ENCODE measurements around the gene TMEM117. TPM values are rescaled to one million over a fixed set of nuclear protein-coding genes. Genes with fewer than 3 reads are reported as not detected.

Gene TMEM117
- total and polyA plus RNA-seq, 2 donors (not counting 1 experiment from before 2014, with no cell fraction given) = 2.0 to 10.4 TPM

DNA sequence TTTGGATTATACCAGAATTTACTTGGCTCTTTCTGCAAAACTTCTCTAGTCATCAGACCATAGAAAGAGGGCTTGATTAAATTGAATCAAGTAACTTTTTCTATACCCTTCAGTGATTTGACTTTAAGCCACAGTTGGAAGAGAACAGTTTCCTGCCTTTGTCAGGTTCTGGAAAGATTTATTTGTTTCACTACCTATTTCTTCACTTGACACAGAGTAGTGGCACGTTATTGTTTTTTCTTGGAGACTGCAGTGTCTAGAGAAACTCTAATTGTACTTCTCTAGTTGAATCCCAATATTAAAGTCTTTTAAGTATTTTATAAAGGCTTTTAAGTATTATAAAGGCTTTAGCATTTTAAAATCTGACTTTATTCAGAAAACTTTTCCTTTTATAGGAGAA is 138.1 kb downstream of the TMEM117 start:
- ATAC-seq (ENCODE audit: low read depth) = no peak
- Histone ChIP-seq H2AFZ (ENCODE audit: insufficient read depth, low read depth, low read length, poor library complexity, severe bottlenecking) (no peak overlapping the region), H3K36me3 (replicated peaks in 1 of 2; ENCODE audit: control extremely low read depth in 1 of 2, control insufficient read depth in 1 of 2, extremely low read depth in 1 of 2, insufficient read depth in 2 of 2, low read length in 1 of 2) (no peaks in the 10 kb centered on the region), H3K9ac (ENCODE audit: low read length) (no peak overlapping the region), H3K9me3 (ENCODE audit: control extremely low read depth in 1 of 3, control insufficient read depth in 2 of 3, insufficient read depth in 1 of 3, low read length in 2 of 3) (peaks cover 1 to 5% (median 5%) of the 10 kb centered on the region in 3 donors), H3K27ac (ENCODE audit: low read length in 2 of 2) (no peak overlapping the region), H3K4me2 (replicated peaks; ENCODE audit: low read depth, low read length, poor library complexity, severe bottlenecking) (no peak overlapping the region), H3K4me3 (ENCODE audit: control extremely low read depth in 1 of 5, extremely low read depth in 1 of 5, insufficient read depth in 1 of 5, low read depth in 2 of 5, low read length in 4 of 5) (no peak overlapping the region), H4K20me1 (ENCODE audit: control insufficient read depth, insufficient read depth, low read length, poor library complexity, severe bottlenecking) (no peaks in the 10 kb centered on the region), H3K4me1 (ENCODE audit: control insufficient read depth in 2 of 2, insufficient read depth in 2 of 2, low read length in 2 of 2) (no peaks in the 10 kb centered on the region), H3K79me2 (ENCODE audit: control insufficient read depth, insufficient read depth, low read length) (no peaks in the 10 kb centered on the region), H3K27me3 (replicated peaks in 1 of 4; ENCODE audit: control extremely low read depth in 1 of 4, control insufficient read depth in 3 of 4, insufficient read depth in 4 of 4, low read length in 3 of 4) (no peaks in the 10 kb centered on the region)
- no peak for DNase-seq
- Mint-ChIP-seq H3K4me1 (no peaks in the 10 kb centered on the region), H3K4me3 (no peak overlapping the region), H3K27me3 (no peaks in the 10 kb centered on the region), H3K9me3 (ENCODE audit: insufficient read depth) (peaks cover 7% of the 10 kb centered on the region), H3K27ac (no peak overlapping the region)
- no peak for TF ChIP-seq EZH2 (IDR thresholded peaks at IDR 0.05; ENCODE audit: borderline replicate concordance, insufficient read depth, low read depth, low read length, poor library complexity, severe bottlenecking)
- TF ChIP-seq, protein P1, sequence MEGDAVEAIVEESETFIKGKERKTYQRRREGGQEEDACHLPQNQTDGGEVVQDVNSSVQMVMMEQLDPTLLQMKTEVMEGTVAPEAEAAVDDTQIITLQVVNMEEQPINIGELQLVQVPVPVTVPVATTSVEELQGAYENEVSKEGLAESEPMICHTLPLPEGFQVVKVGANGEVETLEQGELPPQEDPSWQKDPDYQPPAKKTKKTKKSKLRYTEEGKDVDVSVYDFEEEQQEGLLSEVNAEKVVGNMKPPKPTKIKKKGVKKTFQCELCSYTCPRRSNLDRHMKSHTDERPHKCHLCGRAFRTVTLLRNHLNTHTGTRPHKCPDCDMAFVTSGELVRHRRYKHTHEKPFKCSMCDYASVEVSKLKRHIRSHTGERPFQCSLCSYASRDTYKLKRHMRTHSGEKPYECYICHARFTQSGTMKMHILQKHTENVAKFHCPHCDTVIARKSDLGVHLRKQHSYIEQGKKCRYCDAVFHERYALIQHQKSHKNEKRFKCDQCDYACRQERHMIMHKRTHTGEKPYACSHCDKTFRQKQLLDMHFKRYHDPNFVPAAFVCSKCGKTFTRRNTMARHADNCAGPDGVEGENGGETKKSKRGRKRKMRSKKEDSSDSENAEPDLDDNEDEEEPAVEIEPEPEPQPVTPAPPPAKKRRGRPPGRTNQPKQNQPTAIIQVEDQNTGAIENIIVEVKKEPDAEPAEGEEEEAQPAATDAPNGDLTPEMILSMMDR (IDR thresholded peaks at IDR 0.05) = no peak
- ChIA-PET CTCF (no interaction called here), POLR2A (no interaction called here)
- intact Hi-C loops (cut with micrococcal nuclease) = no loop called here
- no CpG with 5 or more reads among the region's 1 CpG for WGBS (ENCODE audit: insufficient coverage)

DNA sequence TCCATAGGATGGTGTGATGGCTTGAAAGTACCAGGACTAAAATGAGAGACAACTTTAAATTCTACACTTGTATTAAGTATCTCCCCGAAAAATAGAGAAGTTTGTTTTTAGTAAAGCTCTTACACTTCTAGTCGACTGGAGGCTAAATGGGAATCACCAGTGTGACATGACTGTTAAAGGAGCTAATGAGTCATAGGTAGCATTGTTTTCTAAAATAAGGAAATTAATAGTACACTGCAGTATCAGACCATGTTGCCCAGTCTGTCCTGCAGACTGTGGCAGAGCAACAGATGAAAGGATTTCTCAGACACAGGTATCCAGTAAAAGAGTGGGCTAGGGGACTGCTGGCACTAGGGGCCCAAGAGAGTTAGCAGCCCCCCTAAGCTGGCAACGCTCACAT is 140.1 kb downstream of the TMEM117 start:
- Histone ChIP-seq H3K9ac (ENCODE audit: low read length) (no peak overlapping the region), H3K79me2 (ENCODE audit: control insufficient read depth, insufficient read depth, low read length) (no peaks in the 10 kb centered on the region), H3K36me3 (replicated peaks in 1 of 2; ENCODE audit: control extremely low read depth in 1 of 2, control insufficient read depth in 1 of 2, extremely low read depth in 1 of 2, insufficient read depth in 2 of 2, low read length in 1 of 2) (no peaks in the 10 kb centered on the region), H3K4me1 (ENCODE audit: control insufficient read depth in 2 of 2, insufficient read depth in 2 of 2, low read length in 2 of 2) (no peaks in the 10 kb centered on the region), H3K27me3 (replicated peaks in 1 of 4; ENCODE audit: control extremely low read depth in 1 of 4, control insufficient read depth in 3 of 4, insufficient read depth in 4 of 4, low read length in 3 of 4) (no peaks in the 10 kb centered on the region), H2AFZ (ENCODE audit: insufficient read depth, low read depth, low read length, poor library complexity, severe bottlenecking) (no peak overlapping the region), H3K4me3 (ENCODE audit: control extremely low read depth in 1 of 5, extremely low read depth in 1 of 5, insufficient read depth in 1 of 5, low read depth in 2 of 5, low read length in 4 of 5) (no peak overlapping the region), H4K20me1 (ENCODE audit: control insufficient read depth, insufficient read depth, low read length, poor library complexity, severe bottlenecking) (no peaks in the 10 kb centered on the region), H3K9me3 (ENCODE audit: control extremely low read depth in 1 of 3, control insufficient read depth in 2 of 3, insufficient read depth in 1 of 3, low read length in 2 of 3) (peaks cover 1 to 10% (median 5%) of the 10 kb centered on the region in 3 donors), H3K27ac (ENCODE audit: low read length in 2 of 2) (no peak overlapping the region), H3K4me2 (replicated peaks; ENCODE audit: low read depth, low read length, poor library complexity, severe bottlenecking) (no peak overlapping the region)
- TF ChIP-seq, protein P1 (IDR thresholded peaks at IDR 0.05) = no peak
- no peak for TF ChIP-seq EZH2 (IDR thresholded peaks at IDR 0.05; ENCODE audit: borderline replicate concordance, insufficient read depth, low read depth, low read length, poor library complexity, severe bottlenecking)
- intact Hi-C loops (cut with micrococcal nuclease) = no loop called here
- ChIA-PET CTCF (no interaction called here), POLR2A (no interaction called here)
- Mint-ChIP-seq H3K27me3 (no peaks in the 10 kb centered on the region), H3K4me3 (no peak overlapping the region), H3K9me3 (ENCODE audit: insufficient read depth) (peaks cover 11% of the 10 kb centered on the region), H3K4me1 (no peaks in the 10 kb centered on the region), H3K27ac (no peak overlapping the region)
- no peak for ATAC-seq (ENCODE audit: low read depth)
- 100% methylated on average over 1 of the region's 3 CpGs for WGBS (ENCODE audit: insufficient coverage)
- no peak for DNase-seq

Data from B cell (primary cell).